EH (cell line): Measurements from ENCODE around the gene ITIH3.
A peak's percentile ranks its signal among the peaks of the same experiment; 100 is the strongest.

Experiments used
- DNase-seq: peaks from one replicate; pipeline ENCODE4 v3.0.0-alpha.2; 2015; ENCODE audit warnings: low read depth

Gene ITIH3

GRCh38 chr3:52779011-52779836 is 15.4 kb upstream of the ITIH3 start:
- no peak for DNase-seq

- no peak for DNase-seq
Observed at GRCh38 chr3:52779837-52780585, 14.6 kb upstream of the ITIH3 start.

GRCh38 chr3:52781741-52782140 is 12.9 kb upstream of the ITIH3 start:
- no peak for DNase-seq

GRCh38 chr3:52782412-52783210 is 12.0 kb upstream of the ITIH3 start:
- DNase-seq: no peak

- DNase-seq: peak; percentile 6
Observed at GRCh38 chr3:52783211-52783555, 11.4 kb upstream of the ITIH3 start.

- no peak for DNase-seq
Observed at GRCh38 chr3:52784021-52784621, 10.5 kb upstream of the ITIH3 start.

GRCh38 chr3:52784931-52785590 is 9.5 kb upstream of the ITIH3 start:
- no peak for DNase-seq

- DNase-seq: no peak
Observed at GRCh38 chr3:52786330-52787215, 8.0 kb upstream of the ITIH3 start.

GRCh38 chr3:52787246-52787645 is 7.3 kb upstream of the ITIH3 start:
- no peak for DNase-seq

GRCh38 chr3:52787672-52788625 is 6.6 kb upstream of the ITIH3 start:
- DNase-seq: peak; percentile 41

GRCh38 chr3:52788890-52789745 is 5.5 kb upstream of the ITIH3 start:
- DNase-seq: no peak

- no peak for DNase-seq
Observed at GRCh38 chr3:52789746-52790040, 4.9 kb upstream of the ITIH3 start.

GRCh38 chr3:52790337-52790736 is 4.3 kb upstream of the ITIH3 start:
- no peak for DNase-seq

GRCh38 chr3:52790741-52791140 is 3.9 kb upstream of the ITIH3 start:
- no peak for DNase-seq

GRCh38 chr3:52791366-52791765 is 3.2 kb upstream of the ITIH3 start:
- DNase-seq: no peak

GRCh38 chr3:52791928-52792327 is 2.7 kb upstream of the ITIH3 start:
- DNase-seq: no peak

GRCh38 chr3:52792413-52792812 is 2.2 kb upstream of the ITIH3 start:
- DNase-seq: no peak

- DNase-seq: peak; percentile 53
Observed at GRCh38 chr3:52792961-52793695, 1.5 kb upstream of the ITIH3 start.
